ENCODE results near the gene FHOD3.

GRCh38 chr18:36610258-36610657, 312.7 kb downstream of the FHOD3 start:
- TF ChIP-seq POLR2A (IDR thresholded peaks at IDR 0.05) (no peak), CTCF (IDR thresholded peaks at IDR 0.05) (no peak)

Data from uterus (tissue), 2 donors.